ENCODE results near the gene MSH6.

DNA sequence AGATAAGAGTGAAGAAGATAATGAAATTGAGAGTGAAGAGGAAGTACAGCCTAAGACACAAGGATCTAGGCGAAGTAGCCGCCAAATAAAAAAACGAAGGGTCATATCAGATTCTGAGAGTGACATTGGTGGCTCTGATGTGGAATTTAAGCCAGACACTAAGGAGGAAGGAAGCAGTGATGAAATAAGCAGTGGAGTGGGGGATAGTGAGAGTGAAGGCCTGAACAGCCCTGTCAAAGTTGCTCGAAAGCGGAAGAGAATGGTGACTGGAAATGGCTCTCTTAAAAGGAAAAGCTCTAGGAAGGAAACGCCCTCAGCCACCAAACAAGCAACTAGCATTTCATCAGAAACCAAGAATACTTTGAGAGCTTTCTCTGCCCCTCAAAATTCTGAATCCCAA, 15.7 kb downstream of the MSH6 start:
- no peak for TF ChIP-seq EZH2 (IDR thresholded peaks at IDR 0.05; ENCODE audit: borderline replicate concordance, low read depth, low read length, severe bottlenecking)
- TF ChIP-seq, protein P1, sequence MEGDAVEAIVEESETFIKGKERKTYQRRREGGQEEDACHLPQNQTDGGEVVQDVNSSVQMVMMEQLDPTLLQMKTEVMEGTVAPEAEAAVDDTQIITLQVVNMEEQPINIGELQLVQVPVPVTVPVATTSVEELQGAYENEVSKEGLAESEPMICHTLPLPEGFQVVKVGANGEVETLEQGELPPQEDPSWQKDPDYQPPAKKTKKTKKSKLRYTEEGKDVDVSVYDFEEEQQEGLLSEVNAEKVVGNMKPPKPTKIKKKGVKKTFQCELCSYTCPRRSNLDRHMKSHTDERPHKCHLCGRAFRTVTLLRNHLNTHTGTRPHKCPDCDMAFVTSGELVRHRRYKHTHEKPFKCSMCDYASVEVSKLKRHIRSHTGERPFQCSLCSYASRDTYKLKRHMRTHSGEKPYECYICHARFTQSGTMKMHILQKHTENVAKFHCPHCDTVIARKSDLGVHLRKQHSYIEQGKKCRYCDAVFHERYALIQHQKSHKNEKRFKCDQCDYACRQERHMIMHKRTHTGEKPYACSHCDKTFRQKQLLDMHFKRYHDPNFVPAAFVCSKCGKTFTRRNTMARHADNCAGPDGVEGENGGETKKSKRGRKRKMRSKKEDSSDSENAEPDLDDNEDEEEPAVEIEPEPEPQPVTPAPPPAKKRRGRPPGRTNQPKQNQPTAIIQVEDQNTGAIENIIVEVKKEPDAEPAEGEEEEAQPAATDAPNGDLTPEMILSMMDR (IDR thresholded peaks at IDR 0.05; ENCODE audit: borderline replicate concordance, extremely low read depth, low read length, poor library complexity, severe bottlenecking) = no peak
